VCaP (cell line): ENCODE measurements around the gene FBN1.

Experiments used
- H3K27ac ChIP-seq: fragments of 450-650 bp; 2 replicates; pipeline ENCODE4 v1.5.1; 2017
- TF ChIP-seq, protein P1 (sequence below): fragments of 450-650 bp; conservative IDR thresholded peaks from 2 replicates; pipeline ENCODE4 v1.5.1; 2017; ENCODE audit warnings: mild to moderate bottlenecking, moderate library complexity

The FBN1 gene

GRCh38 chr15:48373821-48374451 is 271.6 kb downstream of the FBN1 start:
- TF ChIP-seq, protein P1, sequence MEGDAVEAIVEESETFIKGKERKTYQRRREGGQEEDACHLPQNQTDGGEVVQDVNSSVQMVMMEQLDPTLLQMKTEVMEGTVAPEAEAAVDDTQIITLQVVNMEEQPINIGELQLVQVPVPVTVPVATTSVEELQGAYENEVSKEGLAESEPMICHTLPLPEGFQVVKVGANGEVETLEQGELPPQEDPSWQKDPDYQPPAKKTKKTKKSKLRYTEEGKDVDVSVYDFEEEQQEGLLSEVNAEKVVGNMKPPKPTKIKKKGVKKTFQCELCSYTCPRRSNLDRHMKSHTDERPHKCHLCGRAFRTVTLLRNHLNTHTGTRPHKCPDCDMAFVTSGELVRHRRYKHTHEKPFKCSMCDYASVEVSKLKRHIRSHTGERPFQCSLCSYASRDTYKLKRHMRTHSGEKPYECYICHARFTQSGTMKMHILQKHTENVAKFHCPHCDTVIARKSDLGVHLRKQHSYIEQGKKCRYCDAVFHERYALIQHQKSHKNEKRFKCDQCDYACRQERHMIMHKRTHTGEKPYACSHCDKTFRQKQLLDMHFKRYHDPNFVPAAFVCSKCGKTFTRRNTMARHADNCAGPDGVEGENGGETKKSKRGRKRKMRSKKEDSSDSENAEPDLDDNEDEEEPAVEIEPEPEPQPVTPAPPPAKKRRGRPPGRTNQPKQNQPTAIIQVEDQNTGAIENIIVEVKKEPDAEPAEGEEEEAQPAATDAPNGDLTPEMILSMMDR: no peak
- H3K27ac ChIP-seq: no peak overlapping the region

- TF ChIP-seq, protein P1: no peak
- no peak overlapping the region for H3K27ac ChIP-seq
Measured at GRCh38 chr15:48371961-48372360, 273.5 kb downstream of the FBN1 start.

GRCh38 chr15:48371550-48371949 is 274.0 kb downstream of the FBN1 start:
- no peak overlapping the region for H3K27ac ChIP-seq
- TF ChIP-seq, protein P1: no peak

DNA sequence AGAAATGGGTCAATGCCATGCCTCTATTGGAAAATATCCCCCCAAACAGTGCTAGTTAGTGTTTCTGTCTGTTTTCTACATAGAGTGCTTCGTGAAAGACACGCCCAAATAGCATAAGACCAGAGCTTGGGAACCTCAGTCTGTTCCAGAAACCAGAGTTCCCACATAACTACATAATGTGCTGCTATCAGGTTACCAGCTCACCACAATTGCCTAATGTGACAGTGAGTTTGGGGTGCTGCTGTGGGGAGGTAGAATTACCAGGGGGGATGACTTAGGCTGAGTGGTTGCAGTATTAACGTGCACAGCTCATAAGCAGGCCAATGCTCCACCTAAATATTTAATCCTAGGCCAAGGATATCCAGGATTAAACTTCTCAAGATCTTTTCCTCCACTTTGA is 275.0 kb downstream of the FBN1 start:
- no peak overlapping the region for H3K27ac ChIP-seq
- TF ChIP-seq, protein P1: no peak

DNA sequence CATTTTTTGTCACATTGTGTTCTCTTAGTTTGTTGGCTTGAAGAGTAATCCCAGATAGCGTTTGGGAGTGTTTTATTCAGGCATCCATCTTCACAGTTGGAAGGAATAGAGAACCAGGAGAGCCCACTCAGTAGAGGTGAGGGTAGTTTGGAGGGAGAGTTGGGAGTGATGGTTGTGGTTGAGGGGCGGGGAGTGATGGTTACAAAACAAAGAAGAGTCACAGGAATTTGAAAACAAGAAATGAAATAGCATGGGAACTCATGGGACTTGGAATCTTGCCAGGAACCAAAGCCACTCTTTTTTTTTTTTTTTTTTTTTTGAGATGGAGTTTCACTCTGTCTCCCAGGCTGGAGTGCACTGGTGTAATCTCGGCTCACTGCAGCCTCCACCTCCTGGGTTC is 278.0 kb downstream of the FBN1 start:
- TF ChIP-seq, protein P1: no peak
- H3K27ac ChIP-seq: no peak overlapping the region

- H3K27ac ChIP-seq: no peak overlapping the region
- TF ChIP-seq, protein P1: no peak
Measured at GRCh38 chr15:48366584-48367312, 278.8 kb downstream of the FBN1 start.

GRCh38 chr15:48365575-48365974 is 279.9 kb downstream of the FBN1 start:
- H3K27ac ChIP-seq: no peak overlapping the region
- TF ChIP-seq, protein P1: no peak
